TTC549 (cell line): ENCODE data around the gene NFKB2.

Experiments
- FAIRE-seq: peaks from 2 replicates; lab custom pipeline; 2012; peaks lifted over from hg19 to GRCh38; lab: Jason Lieb, UNC

NFKB2 gene

GRCh38 chr10:102423372-102423968 is 28.0 kb downstream of the NFKB2 start:
- FAIRE-seq, result no peak

DNA sequence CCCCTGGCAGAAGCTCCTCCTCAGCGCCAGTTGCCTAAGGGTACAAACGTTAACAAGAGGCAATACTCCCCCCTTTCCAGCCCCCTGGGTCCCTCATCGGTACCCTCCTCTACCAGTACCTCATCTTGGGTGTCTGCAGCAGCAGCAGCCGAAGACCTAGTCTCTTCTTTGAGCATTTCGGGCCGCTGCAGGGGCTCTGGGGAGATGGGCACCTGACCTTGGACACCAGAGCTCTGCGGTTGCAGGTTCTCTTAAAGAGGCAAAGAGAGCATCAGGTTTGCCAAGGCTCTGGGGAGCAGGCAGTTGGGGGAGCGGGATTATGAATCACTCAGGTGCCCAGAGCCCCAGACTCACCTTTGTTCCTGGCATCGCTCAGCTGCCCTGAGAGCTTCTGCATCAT is 28.6 kb downstream of the NFKB2 start:
- FAIRE-seq, result no peak

DNA sequence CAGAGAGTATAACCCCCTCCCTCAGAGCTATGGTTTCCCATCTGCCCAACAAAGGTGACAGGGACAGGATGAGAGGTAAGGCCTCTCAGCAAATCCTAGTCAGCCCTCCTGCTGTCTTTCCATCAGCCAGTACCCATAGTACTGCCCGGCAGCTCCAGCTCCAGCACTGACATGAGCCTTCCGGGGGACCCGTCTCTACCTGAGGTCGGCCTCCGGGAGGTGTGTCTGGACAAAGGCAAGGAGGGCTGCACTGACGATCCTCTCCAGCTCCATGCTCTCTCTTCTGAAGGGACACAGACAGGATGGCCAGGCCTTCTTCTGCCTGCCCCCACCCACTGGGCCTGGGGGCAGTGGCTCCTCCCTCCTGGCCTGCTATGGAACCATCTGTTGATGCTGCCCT is 29.4 kb downstream of the NFKB2 start:
- FAIRE-seq, result no peak

DNA sequence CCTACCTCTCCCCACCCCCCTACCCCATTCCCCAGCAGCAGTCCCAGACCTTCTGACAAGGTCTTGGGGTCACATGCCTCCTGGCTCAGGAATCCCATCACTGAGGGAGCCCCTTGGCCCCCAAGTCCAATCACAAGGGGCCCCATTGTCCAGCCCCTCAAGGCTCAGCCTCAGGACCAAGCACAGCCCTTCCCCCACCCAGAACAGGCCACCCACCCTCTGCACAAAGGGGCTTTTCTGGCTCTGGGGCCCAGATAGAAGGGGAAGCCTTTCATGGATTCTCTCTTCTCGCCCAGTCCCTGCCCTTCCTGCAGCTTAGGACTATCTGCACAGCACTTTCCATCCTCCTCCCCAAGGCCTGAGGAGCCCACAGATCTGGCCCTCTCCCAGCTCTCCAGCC is 29.9 kb downstream of the NFKB2 start:
- FAIRE-seq, result no peak

- no peak for FAIRE-seq
Observed at GRCh38 chr10:102426803-102427287, 31.3 kb downstream of the NFKB2 start.

DNA sequence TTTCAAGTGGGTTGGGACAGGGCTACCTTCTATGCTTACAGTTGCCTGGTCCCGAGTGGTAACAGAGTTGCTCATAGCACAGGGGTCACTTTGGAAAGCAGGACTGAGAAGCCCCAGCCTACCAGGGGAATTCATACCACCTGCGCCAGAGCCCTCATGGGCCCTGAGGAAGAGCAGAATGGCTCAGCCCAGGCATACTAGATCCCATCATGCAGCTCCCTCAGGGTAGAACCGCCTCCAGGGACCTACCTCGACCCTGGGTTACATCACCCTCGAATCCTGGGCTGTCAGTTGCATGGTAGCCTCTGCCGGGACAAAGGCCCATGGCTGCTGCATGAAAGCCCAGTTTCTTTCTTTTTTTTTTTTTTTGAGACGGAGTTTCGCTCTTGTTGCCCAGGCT is 34.0 kb downstream of the NFKB2 start:
- FAIRE-seq, result no peak

- no peak for FAIRE-seq
Observed at GRCh38 chr10:102431452-102432124, 36.1 kb downstream of the NFKB2 start.

DNA sequence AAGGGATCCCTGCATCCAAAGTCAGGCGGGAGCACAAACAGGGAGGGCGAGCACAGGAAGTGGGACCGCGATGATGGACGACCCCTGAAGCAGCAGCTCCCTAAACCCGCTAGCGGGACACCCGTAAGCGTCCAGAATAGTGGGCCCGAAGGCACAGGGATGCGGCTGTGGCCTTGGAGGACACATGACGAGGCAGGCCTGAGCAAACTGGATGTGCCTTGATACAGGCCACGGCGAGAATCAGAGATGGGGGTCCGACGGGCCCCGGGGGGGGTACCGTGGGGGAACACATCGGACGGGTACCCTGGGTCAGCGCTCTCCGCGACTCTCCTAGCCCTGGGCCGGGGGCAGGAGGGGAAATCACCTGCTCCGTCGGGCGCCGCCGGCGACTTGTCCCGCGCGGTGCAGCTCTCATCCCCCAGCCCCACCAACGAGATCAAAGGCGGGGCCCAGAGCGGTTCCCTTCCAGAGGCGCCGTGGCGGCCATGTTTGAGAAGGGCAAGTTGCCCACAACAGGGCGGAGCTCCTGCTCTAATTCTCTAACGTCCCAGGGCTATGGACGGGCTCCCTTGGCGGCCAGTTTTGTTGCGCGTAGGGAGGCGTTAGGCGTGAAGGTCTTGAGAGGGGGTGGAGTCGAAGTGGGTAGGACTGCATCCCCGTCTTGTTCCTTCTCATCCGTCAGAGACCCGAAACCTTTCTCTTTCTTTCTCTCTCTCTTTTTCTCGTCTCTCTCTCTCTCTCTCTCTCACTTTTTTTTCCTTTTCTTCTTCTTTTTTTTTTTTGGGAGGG is 36.9 kb downstream of the NFKB2 start, which contains the start of gene CUEDC2:
TSS of gene CUEDC2 (minus strand) at position 413 of the 789 bp plus-strand sequence. CDS start 7,386 bp downstream, outside the sequence.
- FAIRE-seq, result peak; percentile 90

- FAIRE-seq, result no peak
Observed at GRCh38 chr10:102433619-102434046, 38.1 kb downstream of the NFKB2 start.

GRCh38 chr10:102434394-102435132 is 39.1 kb downstream of the NFKB2 start:
- FAIRE-seq, result no peak

DNA sequence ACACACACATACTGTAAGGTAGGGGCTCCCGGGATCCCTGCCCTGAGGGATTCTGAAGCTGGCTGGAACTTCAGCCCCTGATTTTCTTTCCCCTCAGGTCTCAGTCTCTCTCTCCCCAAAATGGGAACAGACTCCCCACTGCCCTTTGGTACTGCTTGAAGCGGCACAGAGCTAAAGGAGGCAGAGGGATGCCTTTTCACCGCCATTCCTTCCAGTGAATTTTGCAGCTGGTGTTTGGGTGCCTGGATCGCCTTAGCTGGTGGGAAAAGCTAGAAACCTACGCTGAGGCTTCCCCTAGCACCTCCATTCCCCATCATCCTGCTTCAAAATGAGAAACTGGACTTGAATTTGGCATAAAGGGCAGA is 39.6 kb downstream of the NFKB2 start:
- no peak for FAIRE-seq

- no peak for FAIRE-seq
Observed at GRCh38 chr10:102435529-102436233, 40.2 kb downstream of the NFKB2 start.

DNA sequence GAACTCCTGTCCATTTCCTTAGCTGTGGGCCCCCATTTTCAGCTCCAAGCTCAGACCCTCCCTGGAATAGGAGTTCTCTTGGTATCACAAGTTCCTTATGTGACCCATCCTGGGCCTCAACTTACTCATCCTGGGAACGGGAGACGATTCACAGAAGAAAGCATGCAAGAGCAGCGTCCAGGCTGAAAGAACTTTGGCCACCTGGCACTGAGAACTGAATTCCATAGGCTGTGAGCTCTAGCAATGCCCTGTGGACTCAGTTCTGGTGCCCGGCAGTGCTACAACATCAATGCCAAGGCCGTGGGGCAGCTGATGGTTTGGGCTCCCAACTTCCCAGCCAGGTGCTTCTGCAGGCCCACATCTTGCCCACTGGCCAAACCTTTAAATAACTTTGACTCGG is 40.8 kb downstream of the NFKB2 start:
- FAIRE-seq, result no peak

DNA sequence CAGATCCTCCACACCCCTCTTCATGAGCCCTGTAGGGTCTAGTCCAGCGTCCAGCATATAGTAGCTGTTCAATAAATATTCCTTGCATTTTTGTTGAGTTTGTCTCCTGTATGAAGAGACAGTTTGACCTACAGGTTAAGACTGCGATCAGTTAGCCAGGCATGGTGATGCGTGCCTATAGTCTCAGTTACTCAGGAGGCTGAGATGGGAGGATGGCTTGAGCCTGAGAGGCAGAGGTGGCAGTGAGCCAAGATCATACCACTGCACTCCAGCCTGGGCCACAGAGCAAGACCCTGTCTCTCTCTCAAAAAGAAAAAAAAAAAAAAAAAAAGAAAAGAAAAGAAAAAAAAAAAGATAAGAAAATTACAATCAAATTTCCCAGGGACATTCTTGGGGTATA is 42.0 kb downstream of the NFKB2 start:
- no peak for FAIRE-seq

- FAIRE-seq, result no peak
Observed at GRCh38 chr10:102438374-102438773, 42.9 kb downstream of the NFKB2 start.

GRCh38 chr10:102444851-102445250 is 49.3 kb downstream of the NFKB2 start:
- FAIRE-seq, result no peak

DNA sequence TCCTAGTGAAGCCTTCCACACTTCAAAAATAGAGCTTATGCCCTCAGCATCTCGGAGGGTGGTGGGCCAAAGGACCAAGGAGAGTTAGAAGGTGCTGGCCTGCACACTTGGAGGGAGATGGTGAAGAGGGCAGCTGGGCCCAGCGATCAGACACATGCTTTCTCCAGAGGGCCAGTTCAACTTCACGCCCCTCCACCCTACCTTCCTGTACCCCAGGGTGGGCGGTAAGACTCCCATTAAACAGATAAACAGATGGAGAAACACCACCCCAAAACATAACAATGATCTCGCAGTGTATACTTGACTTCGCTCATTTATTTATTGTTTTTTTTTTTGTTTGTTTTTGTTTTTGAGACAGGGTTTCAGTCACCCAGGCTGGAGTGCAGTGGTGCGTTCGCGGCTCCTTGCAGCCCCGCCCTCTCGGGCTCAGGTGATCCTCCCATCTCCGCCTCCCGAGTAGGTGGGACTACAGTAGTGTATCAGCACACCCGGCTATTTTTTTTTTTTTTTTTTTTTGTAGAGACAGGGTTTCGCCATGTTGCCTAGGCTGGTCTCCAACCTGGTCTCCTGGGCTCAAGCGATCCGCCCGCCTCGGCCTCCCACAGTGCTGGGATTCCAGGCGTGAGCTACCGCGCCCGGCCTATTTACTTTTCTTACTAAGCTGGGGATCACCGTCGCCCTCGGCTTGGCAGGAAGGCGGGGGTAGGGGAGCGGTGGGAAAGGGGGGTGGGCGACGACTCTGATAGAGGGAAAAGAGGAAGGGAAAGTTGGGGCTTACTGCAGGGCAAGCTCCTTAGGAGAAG is 54.0 kb downstream of the NFKB2 start:
- no peak for FAIRE-seq

DNA sequence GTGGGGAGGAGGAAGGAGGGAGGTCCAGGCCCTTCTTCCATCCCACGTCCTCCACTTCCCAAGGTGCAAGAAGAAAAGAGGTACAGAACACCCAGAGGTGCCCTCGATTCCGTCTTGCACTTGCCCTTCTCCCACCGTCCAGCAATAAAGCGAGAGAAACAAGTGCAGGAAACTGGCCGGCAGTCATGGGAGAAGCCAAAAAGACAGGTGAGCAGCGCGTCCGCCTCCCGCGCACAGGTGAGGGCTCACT is 54.5 kb downstream of the NFKB2 start:
- no peak for FAIRE-seq

DNA sequence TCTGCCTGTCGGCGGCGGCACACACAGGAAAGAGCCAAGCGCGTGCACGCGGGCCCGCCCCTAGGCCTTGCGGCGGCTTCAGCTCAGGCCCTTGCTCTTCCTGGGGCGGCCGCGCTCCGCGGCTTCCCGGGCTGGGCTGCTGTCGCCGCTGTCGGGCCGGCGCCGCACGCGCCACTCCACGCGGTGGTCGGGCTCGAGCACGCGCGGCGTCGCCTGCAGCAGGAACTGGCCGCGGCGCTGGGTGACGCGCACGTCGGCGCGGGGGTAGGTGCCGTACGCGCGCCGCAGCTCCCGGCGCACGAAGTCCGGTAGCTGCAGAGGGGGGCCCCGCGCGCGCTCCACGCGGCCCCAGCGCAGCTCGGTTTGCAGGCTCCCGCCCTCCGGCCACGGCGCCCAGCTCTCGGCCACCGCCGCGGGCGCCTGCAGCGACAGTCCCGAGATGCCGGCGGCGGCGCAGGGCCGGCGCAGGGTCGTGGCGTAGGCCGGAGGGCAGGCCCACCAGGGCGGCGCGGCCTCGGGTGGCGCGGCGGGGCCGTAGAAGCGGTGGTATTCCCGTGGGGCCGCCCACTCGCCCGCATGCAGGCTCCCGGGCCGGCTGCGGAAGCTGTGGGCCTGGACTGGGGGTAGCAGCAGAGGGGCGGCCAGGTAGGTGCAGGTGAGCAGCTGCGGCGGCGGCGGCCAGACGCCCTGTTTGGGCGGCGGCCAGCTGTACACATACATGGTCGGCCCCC is 55.0 kb downstream of the NFKB2 start:
- no peak for FAIRE-seq

DNA sequence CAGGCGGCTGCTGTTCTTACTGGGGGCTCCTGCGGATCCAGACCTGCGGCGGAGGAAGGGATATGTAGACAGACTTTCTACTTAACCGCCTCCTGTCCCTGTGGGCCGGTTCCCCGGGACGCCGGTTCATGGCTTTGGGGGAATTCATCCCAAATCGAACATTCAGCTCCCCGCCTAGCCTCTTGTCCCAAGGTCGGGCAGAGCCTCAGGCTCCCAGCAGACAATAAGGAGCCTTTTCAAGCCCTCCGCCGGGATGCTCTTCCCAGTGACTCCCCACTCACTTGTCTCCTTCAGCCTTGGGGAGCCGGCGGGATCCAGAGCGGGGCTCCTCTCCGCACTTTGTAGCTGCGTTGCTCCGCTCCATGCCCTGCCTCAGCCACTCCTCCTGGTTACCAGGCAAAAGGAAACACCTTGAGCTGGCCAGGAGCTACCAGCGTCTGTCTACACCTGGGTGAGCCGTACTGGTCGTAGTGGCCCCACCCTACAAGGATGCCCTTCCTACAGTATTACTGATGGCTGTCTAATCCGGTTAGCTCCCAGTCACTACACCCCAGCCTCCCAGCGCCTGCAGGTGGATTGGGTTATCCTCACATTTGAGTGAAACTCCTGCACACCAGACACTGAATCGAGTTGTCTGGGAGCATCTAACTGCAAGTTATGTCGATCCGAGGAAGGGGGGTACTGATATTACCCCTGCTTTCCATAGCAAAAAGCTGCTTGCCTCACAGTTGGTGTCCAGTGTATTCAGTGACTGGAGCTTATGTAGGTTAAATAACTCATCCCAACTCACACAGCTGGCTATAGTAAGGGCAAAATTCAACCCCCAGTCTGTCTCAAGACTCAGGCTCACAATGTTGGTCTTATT is 55.8 kb downstream of the NFKB2 start, which contains the start of gene C10orf95:
TSS of gene C10orf95 (minus strand) at position 439 of the 865 bp plus-strand sequence. CDS start 450 bp downstream, outside the sequence.
- no peak for FAIRE-seq
